GM21576 (cell line): ENCODE results near the gene H2BW2.
A peak's percentile ranks its signal among the peaks of the same experiment; 100 is the strongest.
"Not testable (repeated sequence)": the region's sequence is repeated elsewhere in the genome, so short reads cannot be mapped to it uniquely, and the experiment has no call there.

Experiments used
- ATAC-seq: cut with Tn5 transposase; IDR thresholded peaks from one replicate; pipeline ENCODE4 v1.9.1; 2021; ENCODE audit warnings: mild to moderate bottlenecking, moderate library complexity; ENCODE audit not compliant: unreplicated experiment

The H2BW2 gene

DNA sequence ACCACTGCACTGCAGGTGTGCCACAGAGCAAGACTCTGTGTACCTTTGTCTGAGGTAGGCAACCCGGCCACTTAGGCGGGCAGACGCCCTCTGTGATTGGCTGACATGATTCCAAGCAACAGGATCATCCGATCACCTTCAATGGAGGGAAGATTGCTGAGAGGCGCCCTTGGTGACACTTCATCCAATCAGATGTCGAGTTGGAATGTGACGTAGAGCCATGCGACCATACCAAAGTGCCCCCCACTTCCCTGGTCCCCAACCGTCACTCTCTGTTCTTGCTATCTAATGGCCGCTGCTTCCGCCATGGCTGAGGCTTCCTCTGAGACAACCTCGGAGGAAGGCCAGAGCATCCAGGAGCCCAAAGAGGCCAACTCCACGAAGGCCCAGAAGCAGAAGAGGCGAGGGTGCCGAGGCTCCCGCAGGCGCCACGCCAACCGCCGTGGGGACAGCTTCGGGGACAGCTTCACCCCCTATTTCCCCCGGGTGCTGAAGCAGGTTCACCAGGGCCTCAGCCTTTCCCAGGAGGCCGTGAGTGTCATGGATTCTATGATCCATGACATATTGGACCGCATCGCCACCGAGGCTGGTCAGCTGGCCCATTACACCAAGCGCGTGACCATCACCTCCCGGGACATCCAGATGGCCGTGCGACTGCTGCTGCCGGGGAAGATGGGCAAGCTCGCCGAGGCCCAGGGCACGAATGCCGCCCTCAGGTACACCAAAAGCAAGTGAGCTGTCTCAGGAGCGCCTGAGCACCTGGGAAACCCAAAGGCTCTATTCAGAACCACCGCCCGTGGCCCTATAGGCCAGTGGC, at the start of gene H2BW2:
Gene H2BW2, plus strand, starts transcription at position 268 of the 817 bp plus-strand sequence. Its CDS starts 39 bp downstream, at position 307.
- no peak for ATAC-seq

DNA sequence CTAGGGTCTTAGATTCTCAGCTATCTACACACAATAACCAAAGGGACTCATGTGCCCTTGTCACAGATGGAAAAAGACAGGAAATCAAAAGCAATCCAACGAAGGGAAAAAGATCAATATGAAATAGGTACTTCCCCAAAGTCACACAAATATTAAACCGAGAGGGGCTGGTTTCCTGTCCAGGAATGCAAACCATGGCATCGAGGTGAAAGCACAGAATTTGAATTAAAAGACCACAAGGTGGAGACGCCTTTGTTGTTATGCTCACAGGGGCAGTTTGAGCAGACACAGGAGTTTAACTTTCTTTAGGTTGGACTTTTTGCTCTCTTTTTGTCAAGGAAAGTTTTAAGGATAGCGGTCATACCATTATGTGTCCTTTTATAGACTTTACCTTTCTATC, 40.5 kb upstream of the H2BW2 start:
- peak; percentile 84 for ATAC-seq

DNA sequence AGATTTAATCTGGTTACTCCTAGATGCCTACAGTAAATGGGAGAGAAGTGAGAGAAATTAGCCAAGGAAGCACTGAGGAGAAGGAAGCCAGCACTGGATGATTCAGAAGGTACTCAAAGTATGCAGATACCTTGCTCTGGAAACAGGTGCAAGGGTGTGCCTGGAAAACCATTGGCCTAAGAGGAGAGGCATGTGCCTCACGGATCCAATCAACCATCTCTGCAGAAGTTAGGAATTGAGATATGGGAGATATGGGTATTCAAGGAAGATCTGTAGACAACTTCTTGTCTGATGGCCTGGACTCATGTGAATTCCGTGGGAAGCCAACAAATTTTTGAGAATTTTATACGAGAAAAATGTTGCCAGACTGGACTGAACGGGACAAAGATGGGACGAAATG, 30.9 kb upstream of the H2BW2 start:
- no peak for ATAC-seq

- ATAC-seq = no peak
Observed at GRCh38 chrX:104013158-104013557, 26.6 kb upstream of the H2BW2 start.

GRCh38 chrX:104013606-104014005, 26.1 kb upstream of the H2BW2 start, which contains the start of gene H2BW1:
Gene H2BW1 (minus strand): TSS chrX:104013708. CDS start chrX:104013576, 132 bp downstream.
- no peak for ATAC-seq

GRCh38 chrX:104015576-104015975, 24.2 kb upstream of the H2BW2 start:
- ATAC-seq = not testable (repeated sequence)

- ATAC-seq = no peak
Observed at GRCh38 chrX:104018126-104018525, 21.6 kb upstream of the H2BW2 start.

DNA sequence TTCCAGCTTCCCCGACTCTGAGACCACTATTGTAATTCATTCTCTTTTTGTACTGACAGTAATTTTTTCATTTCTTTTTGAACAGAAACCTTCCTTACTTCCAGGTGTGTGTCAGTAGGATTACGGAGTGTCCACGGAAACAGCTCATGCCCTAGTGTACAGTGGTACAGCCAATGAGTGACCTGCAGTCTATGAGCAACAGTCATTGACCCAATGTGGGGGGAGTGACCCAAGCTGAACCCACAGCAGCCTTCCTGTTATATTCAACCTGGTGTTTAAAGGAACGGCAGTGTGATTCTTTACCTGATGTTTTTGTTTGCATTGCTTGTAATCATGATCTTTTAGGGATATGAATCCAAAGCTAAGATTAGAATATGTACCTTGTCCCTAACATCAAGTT, 1.2 kb downstream of the H2BW2 start:
- ATAC-seq = no peak

- no peak for ATAC-seq
Observed at GRCh38 chrX:104045642-104046041, 5.9 kb downstream of the H2BW2 start.

DNA sequence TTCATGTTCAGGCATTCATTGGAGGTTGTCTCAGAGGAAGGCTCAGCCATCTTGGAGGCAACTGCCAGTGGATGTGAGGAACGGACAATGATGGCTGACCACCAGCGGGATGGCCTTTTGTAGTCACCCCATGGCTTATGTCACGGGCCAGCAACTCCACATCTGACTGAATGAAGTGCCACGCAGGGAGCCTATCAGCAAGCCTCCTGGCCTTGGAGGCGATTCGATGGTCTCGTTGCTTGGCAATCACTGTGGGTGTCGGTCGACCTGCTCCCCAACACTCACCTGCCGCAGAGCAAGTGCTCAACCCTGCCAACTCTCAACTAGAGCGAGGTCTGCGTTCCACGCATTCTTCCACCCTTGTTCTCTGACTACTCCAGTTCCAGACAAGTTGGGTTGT, 7.4 kb downstream of the H2BW2 start:
- no peak for ATAC-seq

DNA sequence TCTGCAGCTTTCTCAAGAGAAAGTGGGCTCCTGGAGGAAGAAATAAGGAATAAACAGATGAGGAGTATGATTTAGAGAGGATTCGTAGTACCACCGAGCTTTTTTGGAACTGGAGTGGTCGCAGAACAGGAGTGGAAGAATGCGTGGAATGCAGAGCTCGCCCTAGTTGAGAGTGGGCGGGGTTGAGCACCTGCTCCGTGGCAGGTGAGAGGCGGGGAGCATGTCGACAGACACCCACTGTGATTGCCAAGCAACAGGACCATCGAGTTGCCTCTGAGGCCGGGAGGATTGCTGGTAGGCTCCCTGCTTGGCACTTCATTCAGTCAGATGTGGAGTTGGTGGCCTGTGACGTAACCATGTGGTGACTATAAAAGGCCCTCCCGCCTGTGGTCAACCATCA, 15.2 kb downstream of the H2BW2 start:
- not testable (repeated sequence) for ATAC-seq

- ATAC-seq = not testable (repeated sequence)
Observed at GRCh38 chrX:104062636-104063035, 22.9 kb downstream of the H2BW2 start.

DNA sequence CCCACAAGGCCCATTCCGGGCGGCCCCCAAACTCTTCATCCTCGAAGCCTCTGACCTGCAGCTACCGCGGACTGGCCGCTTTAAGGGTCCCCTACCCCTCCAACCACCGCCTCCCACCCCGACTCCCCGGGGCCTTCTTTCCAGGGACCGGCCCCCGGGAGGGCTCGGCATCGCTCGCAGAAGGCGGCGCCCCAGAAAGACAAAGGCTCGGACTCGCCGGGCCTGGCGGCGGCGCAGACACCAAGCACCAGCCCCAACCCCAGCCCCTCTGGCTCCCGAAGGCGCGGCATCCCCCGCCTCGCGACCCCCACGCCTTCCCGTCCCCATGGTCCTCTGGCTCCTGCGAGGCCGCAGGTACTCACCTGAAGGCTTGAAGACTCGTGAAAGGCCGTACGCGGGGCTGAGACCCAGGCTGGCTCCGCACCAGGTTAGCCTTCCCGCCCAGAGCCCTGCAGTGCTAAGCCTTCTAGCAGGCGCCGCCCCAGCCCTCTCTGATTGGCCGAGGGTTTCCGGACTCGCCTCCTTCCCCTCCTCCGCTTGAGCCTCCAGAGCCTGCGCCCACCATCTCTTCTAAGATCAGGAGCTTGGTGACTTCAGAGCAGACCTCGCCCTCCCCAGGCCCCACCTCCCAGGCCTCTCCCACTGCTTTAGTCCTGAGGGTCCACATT, 36.2 kb downstream of the H2BW2 start, which contains the start of gene TMSB15C:
Gene TMSB15C, minus strand, starts transcription at position 459 of the 668 bp plus-strand sequence.
- ATAC-seq = peak; percentile 93

DNA sequence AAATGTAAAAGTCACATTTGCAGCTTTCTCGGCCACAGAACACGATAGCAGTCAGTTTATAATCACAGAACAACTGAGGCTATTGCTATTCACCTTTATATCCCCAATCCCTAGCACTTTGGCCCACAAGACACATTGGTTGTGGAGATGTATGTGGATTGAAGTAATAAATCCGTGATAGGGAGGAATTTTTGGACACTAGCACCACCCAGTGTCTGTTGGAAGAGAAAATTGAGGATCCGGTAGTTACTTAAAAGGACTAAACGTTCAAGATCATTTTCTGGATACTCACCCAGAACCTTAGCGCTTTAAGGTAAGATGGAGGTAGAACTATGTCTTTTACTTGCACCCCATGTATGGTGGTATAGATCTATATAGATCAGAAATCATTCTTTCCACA, 38.1 kb downstream of the H2BW2 start:
- not testable (repeated sequence) for ATAC-seq

- no peak for ATAC-seq
Observed at GRCh38 chrX:104084063-104084462, 44.3 kb downstream of the H2BW2 start.

- ATAC-seq = no peak
Observed at GRCh38 chrX:104084534-104085277, 45.0 kb downstream of the H2BW2 start.

- ATAC-seq = no peak
Observed at GRCh38 chrX:104085477-104085876, 45.7 kb downstream of the H2BW2 start.

GRCh38 chrX:104085919-104086318, 46.2 kb downstream of the H2BW2 start:
- no peak for ATAC-seq
